ENCODE results near the gene TNFRSF8. TPM values are rescaled to one million over a fixed set of nuclear protein-coding genes. Genes with fewer than 3 reads are reported as not detected.

The TNFRSF8 gene
- total and polyA plus RNA-seq, 2 of the 4 experiments (the other 2 are of a cell fraction), result under 0.01 to 0.31 TPM

- H2AK9ac ChIP-seq (replicated peaks; ENCODE audit: low read depth, low read length, poor library complexity), result peak overlapping the region; percentile 81
- H3K9me1 ChIP-seq (ENCODE audit: insufficient read depth, low read length), result peaks cover 6% of the 10 kb centered on the region
- H3K36me3 ChIP-seq (ENCODE audit: control insufficient read depth, insufficient read depth, low read length), result no peaks in the 10 kb centered on the region
- DNase-seq (no peak), ATAC-seq (ENCODE audit: low read depth) (no peak)
- H2BK15ac ChIP-seq (ENCODE audit: low read depth, low read length), result no peak overlapping the region
- intact Hi-C loops (cut with micrococcal nuclease), result no loop called here
- H4K20me1 ChIP-seq (ENCODE audit: insufficient read depth, low read length), result no peaks in the 10 kb centered on the region
- H3K4me2 ChIP-seq (ENCODE audit: low read depth, low read length), result no peak overlapping the region
- no peak overlapping the region for H3K9ac ChIP-seq (ENCODE audit: low read depth, low read length)
- no peak for TF ChIP-seq RFX5 (IDR thresholded peaks at IDR 0.05; ENCODE audit: low read depth, low read length)
- TF ChIP-seq MAFK (IDR thresholded peaks at IDR 0.05; ENCODE audit: low read depth, low read length), result no peak
- no peak for TF ChIP-seq USF2 (IDR thresholded peaks at IDR 0.05; ENCODE audit: low read depth, low read length)
- no peak for TF ChIP-seq CHD1 (IDR thresholded peaks at IDR 0.05; ENCODE audit: low read depth, low read length)
- TF ChIP-seq ELK1 (IDR thresholded peaks at IDR 0.05; ENCODE audit: borderline replicate concordance, low read depth, low read length), result no peak
- TF ChIP-seq SMC3 (IDR thresholded peaks at IDR 0.05; ENCODE audit: low read depth, low read length), result no peak
- TF ChIP-seq FOS (IDR thresholded peaks at IDR 0.05; ENCODE audit: low read depth, low read length), result no peak
- no peak for TF ChIP-seq CEBPB (IDR thresholded peaks at IDR 0.05; ENCODE audit: low read depth, low read length)
- no peak for TF ChIP-seq MAZ (IDR thresholded peaks at IDR 0.05; ENCODE audit: borderline replicate concordance, low read depth, low read length)
- no peak for TF ChIP-seq NFE2L2 (IDR thresholded peaks at IDR 0.05; ENCODE audit: low read depth, low read length)
- TF ChIP-seq POLR2A (IDR thresholded peaks at IDR 0.05; ENCODE audit: low read depth, low read length), result no peak
- TF ChIP-seq RAD21 (IDR thresholded peaks at IDR 0.05; ENCODE audit: low read length), result no peak
- TF ChIP-seq CTCF (conservative IDR thresholded peaks at IDR 0.05; ENCODE audit: low read depth, low read length), result no peak
- no peak for TF ChIP-seq RCOR1 (IDR thresholded peaks at IDR 0.05; ENCODE audit: insufficient replicate concordance, low read length)
- no peak for TF ChIP-seq BHLHE40 (IDR thresholded peaks at IDR 0.05; ENCODE audit: low read depth, low read length)
- H3K23ac ChIP-seq (ENCODE audit: low read depth, low read length), result no peak overlapping the region
- no peak overlapping the region for H3K27ac ChIP-seq (ENCODE audit: insufficient read depth, low read length)
- WGBS, 2 experiments (ENCODE audit: extremely low coverage in 2 of 2, insufficient read length in 1 of 2), result no CpG with 5 or more reads among the region's 4 CpGs
- ChIA-PET CTCF (interaction anchor here (1.6 kb wide), 1 partner anchor 16 kb away, joined by 5 read pairs; no protein-coding TSS in a partner anchor), POLR2A (ENCODE audit: unreplicated experiment) (no interaction called here)
- no peak overlapping the region for H3K14ac ChIP-seq (replicated peaks; ENCODE audit: low read depth, low read length)
- H3K9me3 ChIP-seq (ENCODE audit: control insufficient read depth, insufficient read depth, low read length), result no peaks in the 10 kb centered on the region
- no peak overlapping the region for H2BK20ac ChIP-seq (ENCODE audit: low read depth, low read length)
- no peak overlapping the region for H4K8ac ChIP-seq (ENCODE audit: low read depth in 2 of 2, low read length in 2 of 2)
- no peak overlapping the region for H2AK5ac ChIP-seq (ENCODE audit: low read depth, low read length)
- in situ Hi-C loops (cut with MboI; ENCODE audit: low sequenced_read_pairs), result no loop called here
- H3K4ac ChIP-seq (ENCODE audit: low read depth, low read length), result no peak overlapping the region
- no peak overlapping the region for H4K91ac ChIP-seq (ENCODE audit: insufficient read depth, low read depth, low read length)
- no peak overlapping the region for H3K56ac ChIP-seq (ENCODE audit: extremely low read depth, insufficient read depth, low read length)
- no peak overlapping the region for H2BK120ac ChIP-seq (ENCODE audit: low read depth, low read length)
- peaks cover 13% of the 10 kb centered on the region for H3K4me1 ChIP-seq (ENCODE audit: control insufficient read depth, insufficient read depth, low read length)
- no TSS peak for BruUV-seq (replicated peaks)
- H2BK5ac ChIP-seq (ENCODE audit: low read depth, low read length, poor library complexity, severe bottlenecking), result no peak overlapping the region
- no peak overlapping the region for H3K4me3 ChIP-seq (ENCODE audit: insufficient read depth, low read depth, low read length)
- no peaks in the 10 kb centered on the region for H3K27me3 ChIP-seq (ENCODE audit: control insufficient read depth, insufficient read depth, low read length)
- no peak overlapping the region for H3K18ac ChIP-seq (ENCODE audit: low read depth, low read length)
- dilution Hi-C loops (cut with HindIII; ENCODE audit: low sequenced_read_pairs, unreplicated experiment), result no loop called here
- H2AFZ ChIP-seq (replicated peaks; ENCODE audit: low read length, poor library complexity), result peak overlapping the region; percentile 48
- no peaks in the 10 kb centered on the region for H3K79me1 ChIP-seq (ENCODE audit: low read depth in 1 of 2, low read length in 2 of 2)
- no peak overlapping the region for H4K5ac ChIP-seq (ENCODE audit: low read depth, low read length)
These were observed 76.9 kb downstream of the TNFRSF8 start for GRCh38 chr1:12140016-12140415.

All from IMR-90 (cell line).